NT2/D1 (cell line): ENCODE measurements around the gene SCARB1.

ENCODE experiments used
- YY1 ChIP-seq: IDR thresholded peaks from 2 replicates; pipeline ENCODE4 v1.6.1; 2011; ENCODE audit not compliant: insufficient read length, insufficient read depth
- ZNF274 ChIP-seq: IDR thresholded peaks from 2 replicates; pipeline ENCODE4 v1.6.1; 2011; ENCODE audit warnings: mild to moderate bottlenecking, low read depth, low read length

GRCh38 chr12:124901003-124901402 lies 37.3 kb upstream of the SCARB1 start:
- TF ChIP-seq YY1 (no peak), ZNF274 (no peak)
